OCI-LY1 (cell line): ENCODE results near the gene DPH7.
"Not testable (repeated sequence)": the region's sequence is repeated elsewhere in the genome, so short reads cannot be mapped to it uniquely, and the experiment has no call there.

ENCODE experiments used
- EZH2 ChIP-seq: fragments of 200-600 bp; sonication (generic), shearing (Covaris generic); IDR thresholded peaks from 2 replicates; pipeline ENCODE4 v1.8.0; 2017; ENCODE audit warnings: borderline replicate concordance, mixed run types, mild to moderate bottlenecking, antibody characterized with exemption, low read length, moderate library complexity, mixed read lengths
- TF ChIP-seq, protein P1 (sequence below): fragments of 200-600 bp; sonication (generic), shearing (Covaris generic); IDR thresholded peaks from 2 replicates; pipeline ENCODE4 v1.5.1; 2017; ENCODE audit warnings: mild to moderate bottlenecking, antibody characterized with exemption, low read length, moderate library complexity, mixed read lengths

DNA sequence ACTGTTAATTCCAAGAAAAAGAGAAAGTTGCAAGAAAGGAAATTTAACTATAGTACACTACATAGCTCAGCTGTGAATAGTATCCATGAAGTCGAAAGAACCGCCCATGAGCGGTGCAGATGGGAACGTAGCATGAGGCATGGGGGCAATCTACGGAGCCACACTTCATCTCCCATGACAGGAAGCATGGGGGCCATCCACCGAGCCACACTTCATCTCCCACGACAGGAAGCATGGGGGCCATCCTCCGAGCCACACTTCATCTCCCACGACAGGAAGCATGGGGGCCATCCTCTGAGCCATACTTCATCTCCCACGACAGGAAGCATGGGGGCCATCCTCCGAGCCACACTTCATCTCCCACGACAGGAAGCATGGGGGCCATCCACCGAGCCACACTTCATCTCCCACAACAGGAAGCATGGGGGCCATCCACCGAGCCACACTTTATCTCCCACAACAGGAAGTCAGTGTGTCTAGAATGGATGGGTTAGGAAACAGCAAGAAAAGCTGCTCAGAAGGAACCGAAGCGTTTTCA lies 42.1 kb downstream of the DPH7 start:
- TF ChIP-seq, protein P1, sequence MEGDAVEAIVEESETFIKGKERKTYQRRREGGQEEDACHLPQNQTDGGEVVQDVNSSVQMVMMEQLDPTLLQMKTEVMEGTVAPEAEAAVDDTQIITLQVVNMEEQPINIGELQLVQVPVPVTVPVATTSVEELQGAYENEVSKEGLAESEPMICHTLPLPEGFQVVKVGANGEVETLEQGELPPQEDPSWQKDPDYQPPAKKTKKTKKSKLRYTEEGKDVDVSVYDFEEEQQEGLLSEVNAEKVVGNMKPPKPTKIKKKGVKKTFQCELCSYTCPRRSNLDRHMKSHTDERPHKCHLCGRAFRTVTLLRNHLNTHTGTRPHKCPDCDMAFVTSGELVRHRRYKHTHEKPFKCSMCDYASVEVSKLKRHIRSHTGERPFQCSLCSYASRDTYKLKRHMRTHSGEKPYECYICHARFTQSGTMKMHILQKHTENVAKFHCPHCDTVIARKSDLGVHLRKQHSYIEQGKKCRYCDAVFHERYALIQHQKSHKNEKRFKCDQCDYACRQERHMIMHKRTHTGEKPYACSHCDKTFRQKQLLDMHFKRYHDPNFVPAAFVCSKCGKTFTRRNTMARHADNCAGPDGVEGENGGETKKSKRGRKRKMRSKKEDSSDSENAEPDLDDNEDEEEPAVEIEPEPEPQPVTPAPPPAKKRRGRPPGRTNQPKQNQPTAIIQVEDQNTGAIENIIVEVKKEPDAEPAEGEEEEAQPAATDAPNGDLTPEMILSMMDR, result not testable (repeated sequence)
- not testable (repeated sequence) for TF ChIP-seq EZH2
